Gastrocnemius medialis (tissue), 4 donors: ENCODE measurements around the gene TMEM38A. TPM values are rescaled to one million over a fixed set of nuclear protein-coding genes. Genes with fewer than 3 reads are reported as not detected.

ENCODE experiments used
- ATAC-seq, 2 donors: fragments of 150-250 bp; one replicate each; pipeline ENCODE4 v1.9.1; 2016
- DNase-seq, 2 donors: peaks; one replicate each; pipeline ENCODE4 v3.0.0-alpha.2; 2019
- H3K27ac ChIP-seq, 4 donors: fragments of 200-600 bp; sonication (generic); 1 replicate in 1 of 4; 2 replicates in 3 of 4; pipeline ENCODE4 v1.5.1; 2016 to 2018; ENCODE audit warnings: mild to moderate bottlenecking in 2 of 4, moderate library complexity in 1 of 4
- H3K27me3 ChIP-seq, 3 donors: fragments of 200-600 bp; sonication (generic) in 2 of 3; 1 replicate in 1 of 3; 2 replicates in 2 of 3; pipeline versions ENCODE4 v1.5.1 to v1.6.0; 2016 to 2019; ENCODE audit warnings: mild to moderate bottlenecking in 1 of 3, moderate library complexity in 1 of 3
- H3K36me3 ChIP-seq, 2 donors: fragments of 200-600 bp; sonication (generic) in 1 of 2; one replicate each; pipeline ENCODE4 v1.5.1; 2017 to 2018
- H3K4me1 ChIP-seq, 2 donors: fragments of 200-600 bp; sonication (generic) in 1 of 2; one replicate each; pipeline ENCODE4 v1.5.1; 2016 to 2017; ENCODE audit warnings: mild to moderate bottlenecking in 2 of 2
- H3K4me3 ChIP-seq, 4 donors: fragments of 200-600 bp; sonication (generic) in 3 of 4; 1 replicate in 1 of 4; 2 replicates in 3 of 4; pipeline ENCODE4 v1.5.1; 2016 to 2019; ENCODE audit warnings: mild to moderate bottlenecking in 2 of 4
- H3K9me3 ChIP-seq, 3 donors: fragments of 200-600 bp; sonication (generic) in 2 of 3; 1 replicate in 1 of 3; 2 replicates in 2 of 3; pipeline ENCODE4 v1.5.1; 2016 to 2019
- CTCF ChIP-seq, 5 experiments: fragments of 450-650 bp in 3 of 5; fragments of 200-600 bp in 2 of 5; sonication (generic) in 2 of 5; IDR thresholded peaks in 4 of 5; conservative IDR thresholded peaks in 1 of 5; 1 replicate in 4 of 5; 2 replicates in 1 of 5; pipeline ENCODE4 v1.5.1; 2016 to 2019; ENCODE audit warnings: antibody characterized with exemption in 5 of 5, mild to moderate bottlenecking in 3 of 5, moderate library complexity in 3 of 5
- POLR2A ChIP-seq, 2 donors: fragments of 450-650 bp; IDR thresholded peaks; one replicate each; pipeline ENCODE4 v1.6.1; 2017; ENCODE audit warnings: antibody characterized with exemption in 2 of 2, mild to moderate bottlenecking in 2 of 2, moderate library complexity in 2 of 2
- in situ Hi-C, 4 donors: fragments of 200-750 bp; cut with MboI; loops; one replicate each; pipeline versions ENCODE4 v1.15.0 to v1.8.0; 2017; ENCODE audit warnings: low sequenced_read_pairs in 4 of 4
- intact Hi-C: fragments of 100-400 bp; cut with DNase I; formaldehyde crosslinking; loops from one replicate; pipeline ENCODE4 v1.15.1; 2023; ENCODE audit warnings: low total_unique reads
- total RNA-seq, 4 donors: library from RNA; depleted of rRNA; stranded (reverse); fragments of >200 nt; gene quantifications; one replicate each; pipeline versions ENCODE4 v1.1.0 to v1.2.3, GENCODE V29; 2016

Gene TMEM38A
- 100 to 1,000 TPM; 101 to 256 (median 182) TPM for total RNA-seq

- no peaks in the 10 kb centered on the region for H3K9me3 ChIP-seq
- intact Hi-C loops = loop anchor here (2.0 kb wide), 3 partner anchors 32 to 198 kb away; partner anchors contain the start of genes MED26 and SLC35E1
These were observed at the start of gene TMEM38A for GRCh38 chr19:16660763-16661479. TMEM38A (plus strand) TSS chr19:16661139; CDS start chr19:16661218, 79 bp downstream.

GRCh38 chr19:16612636-16613035 is 48.3 kb upstream of the TMEM38A start:
- Histone ChIP-seq H3K4me3 (no peak overlapping the region), H3K27ac (peak overlapping the region; percentile 79 to 87 (median 83)), H3K27me3 (no peaks in the 10 kb centered on the region), H3K9me3 (no peaks in the 10 kb centered on the region), H3K36me3 (no peaks in the 10 kb centered on the region), H3K4me1 (peaks cover 63 to 68% of the 10 kb centered on the region in 2 donors)
- ATAC-seq = no peak
- no peak for DNase-seq
- TF ChIP-seq CTCF (IDR thresholded peaks at IDR 0.05 in 4 of 5, conservative IDR thresholded peaks at IDR 0.05 in 1 of 5) (no peak), POLR2A (IDR thresholded peaks at IDR 0.05) (no peak)
- in situ Hi-C loops = no loop called here
- intact Hi-C loops = loop anchor here (2.0 kb wide), 1 partner anchor 58 kb away; no protein-coding TSS in a partner anchor

More at GRCh38 chr19:16660763-16661479, at the start of gene TMEM38A:
- peak; percentile 37 to 47 for ATAC-seq
- Histone ChIP-seq H3K4me3 (peak within 1 kb of the TSS; percentile 84 to 95 (median 91)), H3K4me1 (peaks cover 38 to 42% of the 10 kb centered on the region in 2 donors), H3K27ac (peak within 1 kb of the TSS; percentile 100), H3K27me3 (no peaks in the 10 kb centered on the region), H3K36me3 (peaks cover 0 to 21% of the 10 kb centered on the region in 2 donors)
- peak; percentile 58 to 86 for DNase-seq
- in situ Hi-C loops = no loop called here
- no peak for TF ChIP-seq CTCF (IDR thresholded peaks at IDR 0.05 in 4 of 5, conservative IDR thresholded peaks at IDR 0.05 in 1 of 5)
- TF ChIP-seq POLR2A (IDR thresholded peaks at IDR 0.05) = peak; percentile 91 to 93

GRCh38 chr19:16613841-16614240 is 47.1 kb upstream of the TMEM38A start:
- no peak for TF ChIP-seq POLR2A (IDR thresholded peaks at IDR 0.05)
- TF ChIP-seq CTCF (IDR thresholded peaks at IDR 0.05 in 4 of 5, conservative IDR thresholded peaks at IDR 0.05 in 1 of 5) = no peak

GRCh38 chr19:16614941-16615340 is 46.0 kb upstream of the TMEM38A start:
- H3K4me1 ChIP-seq = peaks cover 69 to 72% of the 10 kb centered on the region in 2 donors
- no peak for DNase-seq
- TF ChIP-seq CTCF (IDR thresholded peaks at IDR 0.05 in 4 of 5, conservative IDR thresholded peaks at IDR 0.05 in 1 of 5) = no peak
- no peak for TF ChIP-seq POLR2A (IDR thresholded peaks at IDR 0.05)

More at GRCh38 chr19:16613841-16614240, 47.1 kb upstream of the TMEM38A start:
- intact Hi-C loops (loop anchor here (2.0 kb wide), 1 partner anchor 57 kb away; no protein-coding TSS in a partner anchor), in situ Hi-C loops (no loop called here)
- ATAC-seq = no peak
- H3K27me3 ChIP-seq = no peaks in the 10 kb centered on the region
- peaks cover 63 to 68% of the 10 kb centered on the region in 2 donors for H3K4me1 ChIP-seq
- H3K27ac ChIP-seq = peak overlapping the region; percentile 26 to 84 (median 80)
- no peak overlapping the region for H3K4me3 ChIP-seq
- no peaks in the 10 kb centered on the region for H3K36me3 ChIP-seq
- no peaks in the 10 kb centered on the region for H3K9me3 ChIP-seq
- DNase-seq = no peak

More at GRCh38 chr19:16614941-16615340, 46.0 kb upstream of the TMEM38A start:
- in situ Hi-C loops = no loop called here
- intact Hi-C loops = no loop called here
- no peaks in the 10 kb centered on the region for H3K27me3 ChIP-seq
- no peaks in the 10 kb centered on the region for H3K9me3 ChIP-seq
- H3K36me3 ChIP-seq = no peaks in the 10 kb centered on the region
- no peak for ATAC-seq
- no peak overlapping the region for H3K4me3 ChIP-seq
- H3K27ac ChIP-seq = peak overlapping the region in 3 of 4 donors; percentile 1 to 38 (median 9)
